ENCODE measurements around the gene POLR2J. TPM values are rescaled to one million over a fixed set of nuclear protein-coding genes. Genes with fewer than 3 reads are reported as not detected.
"Not testable (repeated sequence)": the region's sequence is repeated elsewhere in the genome, so short reads cannot be mapped to it uniquely, and the experiment has no call there.

POLR2J gene
- total and polyA plus RNA-seq, 4 donors, result 29.6 to 92.9 (median 63.0) TPM

- H3K27me3 ChIP-seq (ENCODE audit: control insufficient read depth in 1 of 2, insufficient read depth in 2 of 2, low read length in 1 of 2); H3K4me3 ChIP-seq (ENCODE audit: low read length in 2 of 2); H3K9me3 ChIP-seq (ENCODE audit: control insufficient read depth, low read length); H3K4me1 ChIP-seq (ENCODE audit: control insufficient read depth in 1 of 2, insufficient read depth in 2 of 2, low read length in 2 of 2); H3K36me3 ChIP-seq (ENCODE audit: control insufficient read depth in 1 of 2, insufficient read depth in 2 of 2, low read length in 1 of 2); intact Hi-C loops (cut with DNase I); H3K27ac ChIP-seq (ENCODE audit: low read depth in 1 of 2, low read length in 2 of 2): not testable (repeated sequence)
- ATAC-seq (ENCODE audit: low FRiP score), result peak; percentile 45
- peak in 1 of 2 donors; percentile 25 for DNase-seq
- WGBS, 2 donors, result 0 to 27% methylated on average over 2 of the region's 15 CpGs
Observed at GRCh38 chr7:102514881-102515721, 36.4 kb upstream of the POLR2J start.

- H3K4me3 ChIP-seq (ENCODE audit: low read length in 2 of 2); H3K27me3 ChIP-seq (ENCODE audit: control insufficient read depth in 1 of 2, insufficient read depth in 2 of 2, low read length in 1 of 2); H3K9me3 ChIP-seq (ENCODE audit: control insufficient read depth, low read length); H3K4me1 ChIP-seq (ENCODE audit: control insufficient read depth in 1 of 2, insufficient read depth in 2 of 2, low read length in 2 of 2); H3K36me3 ChIP-seq (ENCODE audit: control insufficient read depth in 1 of 2, insufficient read depth in 2 of 2, low read length in 1 of 2); intact Hi-C loops (cut with DNase I): not testable (repeated sequence)
- DNase-seq (peak; percentile 60 to 67), ATAC-seq (ENCODE audit: low FRiP score) (peak; percentile 3)
- peak overlapping the region; percentile 44 to 87 for H3K27ac ChIP-seq (ENCODE audit: low read depth in 1 of 2, low read length in 2 of 2)
- WGBS, 2 donors, result 13 to 28% methylated on average over 4 to 5 of the region's 5 CpGs
Observed at GRCh38 chr7:102512642-102513221, 34.0 kb upstream of the POLR2J start.

- ATAC-seq (ENCODE audit: low FRiP score), result peak; percentile 68
- DNase-seq; H3K4me1 ChIP-seq (ENCODE audit: control insufficient read depth in 1 of 2, insufficient read depth in 2 of 2, low read length in 2 of 2); H3K27me3 ChIP-seq (ENCODE audit: control insufficient read depth in 1 of 2, insufficient read depth in 2 of 2, low read length in 1 of 2); H3K9me3 ChIP-seq (ENCODE audit: control insufficient read depth, low read length); H3K4me3 ChIP-seq (ENCODE audit: low read length in 2 of 2); intact Hi-C loops (cut with DNase I); H3K36me3 ChIP-seq (ENCODE audit: control insufficient read depth in 1 of 2, insufficient read depth in 2 of 2, low read length in 1 of 2); H3K27ac ChIP-seq (ENCODE audit: low read depth in 1 of 2, low read length in 2 of 2): not testable (repeated sequence)
- WGBS, 2 donors, result no CpG with 5 or more reads among the region's 30 CpGs
Observed at GRCh38 chr7:102511860-102512522, 33.3 kb upstream of the POLR2J start.

DNA sequence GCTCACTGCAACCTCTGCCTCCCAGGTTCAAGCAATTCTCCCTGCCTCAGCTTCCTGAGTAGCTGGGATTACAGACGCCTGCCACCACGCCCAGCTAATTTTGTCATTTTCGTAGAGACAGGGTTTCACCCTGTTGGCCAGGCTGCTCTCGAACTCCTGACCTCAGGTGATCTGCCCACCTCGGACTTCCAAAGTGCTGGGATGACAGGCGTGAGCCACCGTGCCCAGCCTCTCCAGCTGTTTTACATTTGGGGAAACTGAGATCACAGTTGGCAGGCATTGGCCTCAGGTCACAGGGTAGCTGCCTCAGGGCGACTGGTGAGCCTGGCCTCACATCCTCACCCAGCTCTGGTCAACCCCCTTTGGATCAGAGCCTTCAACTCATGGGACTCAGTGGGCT lies 31.9 kb upstream of the POLR2J start:
- H3K4me1 ChIP-seq (ENCODE audit: control insufficient read depth in 1 of 2, insufficient read depth in 2 of 2, low read length in 2 of 2); H3K27me3 ChIP-seq (ENCODE audit: control insufficient read depth in 1 of 2, insufficient read depth in 2 of 2, low read length in 1 of 2); H3K9me3 ChIP-seq (ENCODE audit: control insufficient read depth, low read length); H3K4me3 ChIP-seq (ENCODE audit: low read length in 2 of 2); ATAC-seq (ENCODE audit: low FRiP score); H3K27ac ChIP-seq (ENCODE audit: low read depth in 1 of 2, low read length in 2 of 2); intact Hi-C loops (cut with DNase I); H3K36me3 ChIP-seq (ENCODE audit: control insufficient read depth in 1 of 2, insufficient read depth in 2 of 2, low read length in 1 of 2): not testable (repeated sequence)
- 72 to 75% methylated on average over 4 to 5 of the region's 8 CpGs for WGBS, 2 donors
- DNase-seq, result peak; percentile 28 to 32

DNA sequence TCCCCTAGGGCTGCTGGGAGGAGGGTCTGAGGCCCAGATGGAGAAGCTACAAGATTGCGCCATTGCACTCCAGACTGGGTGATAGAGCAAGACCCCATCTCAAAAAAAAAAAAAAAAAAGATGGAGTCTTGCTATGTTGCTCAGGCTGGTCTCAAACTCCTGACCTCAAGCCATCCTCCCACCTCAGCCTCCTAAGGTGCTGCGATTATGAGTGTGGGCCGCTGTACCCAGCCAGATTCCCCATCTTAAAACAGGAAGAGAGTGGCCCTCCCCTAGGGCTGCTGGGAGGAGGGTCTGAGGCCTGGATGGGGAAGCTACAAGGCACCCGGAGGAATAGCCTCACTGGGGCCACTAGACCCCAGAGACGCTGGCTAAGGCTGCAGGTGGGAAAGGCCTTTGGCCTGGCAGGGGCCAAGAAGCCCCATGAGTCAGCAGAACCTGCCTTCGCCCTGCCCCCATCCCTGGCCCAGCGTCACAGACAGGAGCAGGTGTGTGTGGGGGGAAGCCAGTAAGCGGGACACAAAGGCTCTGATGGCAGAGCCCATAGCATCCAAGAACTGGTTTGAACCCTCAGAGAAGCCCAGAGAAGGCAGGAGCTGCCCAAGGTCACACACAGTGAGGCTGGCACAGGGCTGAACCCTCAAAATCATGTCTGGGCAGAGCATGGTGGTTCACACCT lies 28.8 kb upstream of the POLR2J start:
- peak in 1 of 2 donors; percentile 44 for DNase-seq
- ATAC-seq (ENCODE audit: low FRiP score); H3K9me3 ChIP-seq (ENCODE audit: control insufficient read depth, low read length); intact Hi-C loops (cut with DNase I); H3K27ac ChIP-seq (ENCODE audit: low read depth in 1 of 2, low read length in 2 of 2); H3K27me3 ChIP-seq (ENCODE audit: control insufficient read depth in 1 of 2, insufficient read depth in 2 of 2, low read length in 1 of 2); H3K4me1 ChIP-seq (ENCODE audit: control insufficient read depth in 1 of 2, insufficient read depth in 2 of 2, low read length in 2 of 2); H3K4me3 ChIP-seq (ENCODE audit: low read length in 2 of 2); H3K36me3 ChIP-seq (ENCODE audit: control insufficient read depth in 1 of 2, insufficient read depth in 2 of 2, low read length in 1 of 2): not testable (repeated sequence)
- 95 to 97% methylated on average over 2 of the region's 8 CpGs for WGBS, 2 donors

GRCh38 chr7:102505298-102506185 lies 26.8 kb upstream of the POLR2J start:
- WGBS, 2 donors, result 63 to 68% methylated on average over 5 of the region's 24 CpGs
- DNase-seq (peak in 1 of 2 donors; percentile 48), ATAC-seq (ENCODE audit: low FRiP score) (peak; percentile 74)
- H3K27ac ChIP-seq (ENCODE audit: low read depth in 1 of 2, low read length in 2 of 2); H3K4me1 ChIP-seq (ENCODE audit: control insufficient read depth in 1 of 2, insufficient read depth in 2 of 2, low read length in 2 of 2); H3K9me3 ChIP-seq (ENCODE audit: control insufficient read depth, low read length); intact Hi-C loops (cut with DNase I); H3K4me3 ChIP-seq (ENCODE audit: low read length in 2 of 2); H3K27me3 ChIP-seq (ENCODE audit: control insufficient read depth in 1 of 2, insufficient read depth in 2 of 2, low read length in 1 of 2); H3K36me3 ChIP-seq (ENCODE audit: control insufficient read depth in 1 of 2, insufficient read depth in 2 of 2, low read length in 1 of 2): not testable (repeated sequence)

DNA sequence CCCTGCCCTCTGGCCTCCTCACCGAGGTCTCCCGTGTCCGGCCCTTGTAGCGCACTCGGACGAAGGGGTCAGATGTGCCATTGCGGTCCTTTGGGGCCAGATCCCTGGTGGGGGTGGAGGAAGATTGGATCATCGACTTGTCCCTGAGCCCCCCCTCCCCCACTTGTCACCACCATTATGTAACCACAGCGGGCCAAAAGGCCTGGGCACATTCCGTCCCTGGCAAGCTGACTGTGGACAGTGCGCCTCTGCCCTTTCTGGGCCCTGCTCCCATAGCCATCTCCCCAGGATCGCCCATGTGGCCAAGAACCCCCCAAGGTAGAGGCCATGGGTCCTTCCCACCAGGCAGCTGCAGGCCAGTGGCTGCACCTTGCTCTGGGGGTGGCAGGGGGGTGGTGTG lies 24.4 kb upstream of the POLR2J start:
- ATAC-seq (ENCODE audit: low FRiP score); DNase-seq; intact Hi-C loops (cut with DNase I); H3K4me1 ChIP-seq (ENCODE audit: control insufficient read depth in 1 of 2, insufficient read depth in 2 of 2, low read length in 2 of 2); H3K9me3 ChIP-seq (ENCODE audit: control insufficient read depth, low read length); H3K4me3 ChIP-seq (ENCODE audit: low read length in 2 of 2); H3K27me3 ChIP-seq (ENCODE audit: control insufficient read depth in 1 of 2, insufficient read depth in 2 of 2, low read length in 1 of 2); H3K27ac ChIP-seq (ENCODE audit: low read depth in 1 of 2, low read length in 2 of 2); H3K36me3 ChIP-seq (ENCODE audit: control insufficient read depth in 1 of 2, insufficient read depth in 2 of 2, low read length in 1 of 2): not testable (repeated sequence)
- no CpG with 5 or more reads among the region's 12 CpGs for WGBS, 2 donors

DNA sequence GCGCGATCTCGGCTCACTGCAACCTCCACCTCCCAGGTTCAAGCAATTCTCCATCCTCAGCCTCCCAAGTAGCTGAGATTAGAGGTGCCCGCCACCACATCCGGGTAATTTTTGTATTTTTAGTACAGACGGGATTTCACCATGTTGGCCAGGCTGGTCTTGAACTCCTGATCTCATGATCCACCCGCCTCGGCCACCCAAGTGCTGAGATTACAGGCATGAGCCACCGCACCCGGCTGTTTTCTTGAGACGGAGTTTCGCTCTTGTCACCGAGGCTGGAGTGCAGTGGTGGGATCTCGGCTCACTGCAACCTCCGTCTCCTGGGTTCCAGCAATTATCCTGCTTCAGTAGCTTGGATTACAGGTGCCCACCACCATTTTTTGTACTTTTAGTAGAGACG lies 19.6 kb upstream of the POLR2J start:
- H3K27ac ChIP-seq (ENCODE audit: low read depth in 1 of 2, low read length in 2 of 2); H3K27me3 ChIP-seq (ENCODE audit: control insufficient read depth in 1 of 2, insufficient read depth in 2 of 2, low read length in 1 of 2); H3K9me3 ChIP-seq (ENCODE audit: control insufficient read depth, low read length); H3K4me1 ChIP-seq (ENCODE audit: control insufficient read depth in 1 of 2, insufficient read depth in 2 of 2, low read length in 2 of 2); DNase-seq; intact Hi-C loops (cut with DNase I); ATAC-seq (ENCODE audit: low FRiP score); H3K4me3 ChIP-seq (ENCODE audit: low read length in 2 of 2); H3K36me3 ChIP-seq (ENCODE audit: control insufficient read depth in 1 of 2, insufficient read depth in 2 of 2, low read length in 1 of 2): not testable (repeated sequence)
- 93 to 95% methylated on average over 9 to 11 of the region's 16 CpGs for WGBS, 2 donors

Data from aorta (tissue), 5 donors.